Ovary (tissue), 3 donors: Measurements from ENCODE around the gene SNRPE.

Experiments
- CTCF ChIP-seq, 3 donors: fragments of 450-650 bp in 2 of 3; fragments of 200-600 bp in 1 of 3; IDR thresholded peaks; one replicate each; pipeline versions ENCODE4 v1.5.1 to v1.8.0; 2016 to 2022; ENCODE audit warnings: antibody characterized with exemption in 3 of 3, mild to moderate bottlenecking in 1 of 3
- POLR2A ChIP-seq: fragments of 450-650 bp; IDR thresholded peaks from one replicate; pipeline ENCODE4 v1.6.1; 2017; ENCODE audit warnings: antibody characterized with exemption, mild to moderate bottlenecking, moderate library complexity
- donor health status: DM: no; HTN: no; CAD: no.

GRCh38 chr1:203873094-203873493 lies 11.7 kb downstream of the SNRPE start:
- TF ChIP-seq CTCF (IDR thresholded peaks at IDR 0.05) (no peak), POLR2A (no peak)
